ENCODE results near the gene SLC17A7.
"Not testable (repeated sequence)": the region's sequence is repeated elsewhere in the genome, so short reads cannot be mapped to it uniquely, and the experiment has no call there.

SLC17A7 gene

GRCh38 chr19:49469828-49470614 lies 28.7 kb upstream of the SLC17A7 start:
- no peak for DNase-seq

GRCh38 chr19:49468746-49469447 lies 27.6 kb upstream of the SLC17A7 start:
- DNase-seq, result no peak

- DNase-seq, result no peak
Observed at GRCh38 chr19:49468199-49468598, 26.9 kb upstream of the SLC17A7 start.

DNA sequence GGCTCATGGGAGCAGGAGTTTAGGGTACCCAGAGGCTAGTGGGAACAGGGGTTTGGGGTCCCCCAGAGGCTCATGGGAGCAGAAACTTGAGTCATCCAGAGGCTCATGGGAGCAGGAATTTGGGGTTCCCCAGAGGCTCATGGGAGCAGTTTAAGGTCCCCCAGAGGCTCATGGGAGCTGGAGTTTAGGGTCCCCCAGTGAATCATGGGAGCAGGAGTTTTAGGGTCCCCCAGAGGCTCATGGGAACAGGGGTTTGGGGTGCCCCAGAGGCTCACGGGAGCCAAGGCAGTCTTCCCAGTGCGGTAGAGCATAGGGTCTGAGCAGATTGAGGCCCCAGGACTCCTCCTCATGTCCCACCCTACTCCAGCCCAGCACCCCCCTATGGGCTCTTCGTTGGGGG lies 24.0 kb upstream of the SLC17A7 start:
- DNase-seq, result no peak

GRCh38 chr19:49463960-49464740 lies 22.8 kb upstream of the SLC17A7 start:
- no peak for DNase-seq

- no peak for DNase-seq
Observed at GRCh38 chr19:49462492-49462891, 21.2 kb upstream of the SLC17A7 start.

DNA sequence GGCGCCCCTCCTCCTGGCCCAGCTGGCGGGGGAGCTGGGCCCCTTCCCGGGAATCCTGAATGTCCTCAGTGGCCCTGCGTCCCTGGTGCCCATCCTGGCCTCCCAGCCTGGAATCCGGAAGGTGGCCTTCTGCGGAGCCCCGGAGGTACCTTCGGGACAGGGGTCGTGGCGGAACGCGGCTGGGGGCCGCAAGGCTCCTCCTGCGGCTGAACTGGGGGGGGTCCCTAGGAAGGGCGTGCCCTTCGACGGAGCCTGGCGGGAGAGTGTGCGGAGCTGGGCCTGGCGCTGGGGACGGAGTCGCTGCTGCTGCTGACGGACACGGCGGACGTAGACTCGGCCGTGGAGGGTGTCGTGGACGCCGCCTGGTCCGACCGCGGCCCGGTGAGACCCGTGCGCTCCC lies 20.3 kb upstream of the SLC17A7 start:
- DNase-seq, result no peak

DNA sequence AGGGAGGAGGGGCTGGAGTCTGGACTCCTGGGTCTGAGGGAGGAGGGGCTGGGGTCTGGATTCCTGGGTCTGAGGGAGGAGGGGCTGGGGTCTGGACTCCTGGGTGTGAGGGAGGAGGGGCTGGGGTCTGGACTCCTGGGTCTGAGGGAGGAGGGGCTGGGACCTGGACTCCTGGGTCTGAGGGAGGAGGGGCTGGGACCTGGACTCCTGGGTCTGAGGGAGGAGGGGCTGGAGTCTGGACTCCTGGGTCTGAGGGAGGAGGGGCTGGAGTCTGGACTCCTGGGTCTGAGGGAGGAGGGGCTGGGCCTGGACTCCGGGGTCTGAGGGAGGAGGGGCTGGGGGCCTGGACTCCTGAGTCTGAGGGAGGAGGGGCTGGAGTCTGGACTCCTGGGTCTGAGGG lies 19.8 kb upstream of the SLC17A7 start:
- not testable (repeated sequence) for DNase-seq

DNA sequence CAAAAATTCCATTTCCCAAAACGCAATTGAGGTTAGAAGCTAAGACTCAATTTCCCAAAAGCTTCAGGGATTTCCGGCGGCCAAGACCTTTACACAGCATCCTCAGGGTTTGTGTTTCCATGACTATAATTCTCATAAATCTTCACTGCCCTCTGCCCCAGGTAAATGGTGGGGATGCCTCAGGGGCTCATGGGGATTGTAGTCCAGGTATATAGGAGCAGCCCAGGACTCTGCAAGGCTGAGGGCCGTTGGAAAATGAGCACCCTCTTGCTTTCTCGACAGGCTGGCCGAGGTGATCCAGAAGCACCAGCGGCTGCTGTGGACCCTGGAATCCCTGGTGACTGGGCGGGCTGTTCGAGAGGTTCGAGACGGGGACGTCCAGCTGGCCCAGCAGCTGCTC lies 18.1 kb upstream of the SLC17A7 start:
- DNase-seq, result no peak

GRCh38 chr19:49458567-49458903 lies 17.2 kb upstream of the SLC17A7 start:
- no peak for DNase-seq

DNA sequence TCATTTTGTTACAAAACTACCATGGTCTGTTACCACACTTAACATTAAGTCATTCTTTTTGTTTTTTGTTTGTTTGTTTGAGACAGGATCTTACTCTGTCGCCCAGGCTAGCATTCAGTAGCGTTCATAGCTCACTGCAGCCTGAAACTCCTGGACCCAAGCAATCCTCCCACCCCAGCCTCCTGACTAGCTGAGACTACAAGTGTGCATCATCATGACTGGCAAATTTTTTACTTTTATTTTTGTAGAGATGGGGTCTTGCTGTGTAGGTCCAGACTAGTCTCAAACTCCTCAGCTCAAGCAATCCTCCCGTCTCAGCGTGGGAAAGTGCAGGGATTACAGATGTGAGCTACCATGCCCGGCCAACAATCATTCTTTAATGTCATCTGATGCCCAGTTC lies 15.0 kb upstream of the SLC17A7 start:
- DNase-seq, result no peak

DNA sequence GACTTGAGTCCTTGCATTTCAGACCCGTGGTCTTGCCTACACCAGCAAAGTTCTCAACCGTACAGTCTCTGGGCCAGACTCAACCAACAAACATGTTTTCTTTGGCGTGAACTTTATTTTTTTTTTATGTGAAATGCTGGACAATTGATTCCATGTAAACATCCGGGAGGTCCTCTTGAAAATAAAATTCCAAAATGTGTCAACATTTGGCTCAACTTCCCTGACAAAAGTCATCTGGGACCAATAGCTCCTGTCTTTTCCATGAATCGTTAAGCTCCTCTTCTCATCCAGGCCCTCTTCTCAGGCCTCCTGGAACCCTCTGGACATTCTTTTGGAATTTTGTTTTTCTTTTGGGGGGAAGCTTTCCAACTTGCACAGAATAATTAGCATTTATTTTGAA lies 14.4 kb upstream of the SLC17A7 start:
- no peak for DNase-seq

DNA sequence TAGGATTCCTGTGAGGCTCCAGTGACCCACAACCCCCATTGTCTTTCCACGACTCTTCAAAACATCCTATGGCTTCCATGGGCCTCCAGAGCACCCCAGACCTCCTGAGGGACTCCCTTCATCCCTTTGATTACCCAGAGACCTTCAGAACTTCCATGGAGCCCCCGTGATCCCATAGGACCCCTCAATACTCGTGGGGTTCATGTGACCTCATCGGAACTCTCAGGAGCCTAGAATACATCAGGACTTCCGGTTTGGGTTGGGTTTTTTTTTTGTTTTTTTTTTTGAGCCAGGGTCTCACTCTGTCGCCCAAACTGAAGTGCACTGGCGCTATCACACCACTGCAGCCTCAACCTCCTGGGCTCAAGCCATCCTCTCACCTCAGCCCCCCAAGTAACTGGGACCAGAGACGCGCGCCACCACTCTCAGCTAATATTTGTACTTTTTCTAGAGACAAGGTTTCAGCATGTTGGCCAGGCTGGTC lies 12.5 kb upstream of the SLC17A7 start:
- DNase-seq, result no peak

DNA sequence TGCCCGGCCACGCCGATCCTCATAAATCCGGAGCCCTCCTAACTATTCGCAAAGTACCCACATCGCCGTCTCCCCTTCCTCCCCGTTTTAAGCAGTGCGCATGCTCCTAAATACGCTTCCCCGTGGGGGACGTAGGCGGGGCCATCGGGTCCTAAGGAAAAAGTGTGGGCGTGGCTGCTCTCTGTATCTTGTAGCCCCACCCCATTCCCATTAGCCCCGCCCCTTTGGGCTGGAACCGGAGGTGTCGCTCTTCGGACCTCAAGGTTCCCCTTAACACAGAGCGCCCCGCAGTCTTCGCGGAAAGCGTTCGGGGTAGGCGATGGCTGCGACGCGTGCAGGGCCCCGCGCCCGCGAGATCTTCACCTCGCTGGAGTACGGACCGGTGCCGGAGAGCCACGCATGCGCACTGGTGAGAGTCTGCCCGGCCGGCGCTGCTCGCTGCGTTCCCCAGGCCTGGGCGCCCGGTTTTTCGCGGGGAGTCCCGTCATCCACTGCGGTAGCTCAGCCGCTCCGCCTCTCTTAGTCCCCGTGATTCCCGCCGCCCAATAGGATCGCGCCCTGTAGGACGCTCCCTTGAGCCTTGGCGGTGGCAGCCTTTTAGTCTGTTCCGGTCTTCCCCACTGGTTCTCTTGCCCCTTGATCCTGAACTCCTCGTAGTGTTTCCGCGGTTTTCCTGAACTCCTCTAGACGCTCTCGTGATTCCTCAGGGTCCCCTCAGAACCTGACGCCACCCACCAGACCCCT lies 11.9 kb upstream of the SLC17A7 start, which contains the start of gene ALDH16A1:
Gene ALDH16A1, plus strand, starts transcription at position 213 of the 744 bp plus-strand sequence. Its CDS starts 107 bp downstream, at position 320.
- peak; percentile 96 for DNase-seq

- DNase-seq, result peak; percentile 87
Observed at GRCh38 chr19:49451430-49452181, 10.3 kb upstream of the SLC17A7 start, which contains the start of gene PIH1D1. PIH1D1 (minus strand) TSS chr19:49451814; CDS start chr19:49451574, 240 bp downstream.

- no peak for DNase-seq
Observed at GRCh38 chr19:49450405-49450804, 9.1 kb upstream of the SLC17A7 start.

- no peak for DNase-seq
Observed at GRCh38 chr19:49448432-49448786, 7.1 kb upstream of the SLC17A7 start.

- no peak for DNase-seq
Observed at GRCh38 chr19:49447485-49448431, 6.4 kb upstream of the SLC17A7 start.

- DNase-seq, result no peak
Observed at GRCh38 chr19:49445997-49446396, 4.7 kb upstream of the SLC17A7 start.

GRCh38 chr19:49444100-49444700 lies 2.9 kb upstream of the SLC17A7 start:
- not testable (repeated sequence) for DNase-seq

Data from stimulated activated CD4-positive, alpha-beta T cell treated with anti-CD3 and anti-CD28 coated beads, Interleukin-12 subunit alpha, Interleukin-12 subunit beta, amount 100 ng/mL, for 4 hours (primary cell).